Hepatic stellate cell (primary cell): ENCODE data around the gene NOL3.

Experiments used
- DNase-seq: peaks from one replicate; pipeline ENCODE4 v3.0.0; 2011; ENCODE audit warnings: low spot score

NOL3 gene

GRCh38 chr16:67170949-67171649, 761 bp downstream of the NOL3 start:
- no peak for DNase-seq

DNA sequence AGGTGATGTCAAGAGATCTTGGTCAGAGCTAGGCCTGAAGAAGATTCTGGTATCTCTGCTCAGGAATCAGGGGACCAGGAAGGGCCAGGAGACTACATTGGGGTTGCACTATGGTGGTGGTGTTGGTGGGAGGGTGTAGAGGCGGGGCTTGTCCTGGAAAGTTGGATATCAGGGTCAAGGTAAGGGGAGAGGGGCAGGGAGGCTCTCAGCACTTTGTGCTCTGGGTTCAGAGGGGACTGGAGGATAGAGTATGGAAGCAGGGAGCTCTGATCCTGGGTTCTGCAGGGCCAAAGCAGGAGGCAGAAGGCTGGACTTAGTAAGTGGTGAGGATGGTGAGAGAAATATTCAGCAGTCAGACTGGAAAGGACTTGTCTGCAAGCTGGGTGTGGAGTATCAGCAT, 3.0 kb downstream of the NOL3 start:
- DNase-seq, result no peak

DNA sequence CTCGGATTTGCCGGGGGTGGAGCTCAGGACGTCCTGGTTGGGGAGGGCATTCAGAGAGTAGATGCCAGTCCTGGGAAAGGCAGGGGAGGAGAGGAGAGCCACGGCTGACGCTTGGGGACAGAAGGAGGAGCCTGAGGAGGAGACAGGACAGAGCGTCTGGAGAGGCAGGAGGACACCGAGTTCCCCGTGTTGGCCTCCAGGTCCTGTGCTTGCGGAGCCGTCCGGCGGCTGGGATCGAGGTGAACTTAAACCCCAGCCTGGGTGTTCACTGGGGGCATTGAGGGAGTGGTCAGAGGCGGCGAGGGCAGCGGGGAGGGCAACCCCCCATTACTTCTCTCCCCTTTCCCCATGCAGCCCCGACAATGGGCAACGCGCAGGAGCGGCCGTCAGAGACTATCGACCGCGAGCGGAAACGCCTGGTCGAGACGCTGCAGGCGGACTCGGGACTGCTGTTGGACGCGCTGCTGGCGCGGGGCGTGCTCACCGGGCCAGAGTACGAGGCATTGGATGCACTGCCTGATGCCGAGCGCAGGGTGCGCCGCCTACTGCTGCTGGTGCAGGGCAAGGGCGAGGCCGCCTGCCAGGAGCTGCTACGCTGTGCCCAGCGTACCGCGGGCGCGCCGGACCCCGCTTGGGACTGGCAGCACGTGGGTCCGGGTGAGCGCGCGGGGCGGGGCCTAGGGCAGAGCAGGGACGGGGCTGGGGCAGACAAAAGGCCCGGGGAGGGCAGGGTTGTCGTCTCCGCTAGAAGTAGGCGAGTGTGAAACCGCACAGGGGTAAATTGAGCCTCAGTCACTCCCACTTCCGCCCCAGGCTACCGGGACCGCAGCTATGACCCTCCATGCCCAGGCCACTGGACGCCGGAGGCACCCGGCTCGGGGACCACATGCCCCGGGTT, 3.7 kb downstream of the NOL3 start:
- DNase-seq, result peak; percentile 92

DNA sequence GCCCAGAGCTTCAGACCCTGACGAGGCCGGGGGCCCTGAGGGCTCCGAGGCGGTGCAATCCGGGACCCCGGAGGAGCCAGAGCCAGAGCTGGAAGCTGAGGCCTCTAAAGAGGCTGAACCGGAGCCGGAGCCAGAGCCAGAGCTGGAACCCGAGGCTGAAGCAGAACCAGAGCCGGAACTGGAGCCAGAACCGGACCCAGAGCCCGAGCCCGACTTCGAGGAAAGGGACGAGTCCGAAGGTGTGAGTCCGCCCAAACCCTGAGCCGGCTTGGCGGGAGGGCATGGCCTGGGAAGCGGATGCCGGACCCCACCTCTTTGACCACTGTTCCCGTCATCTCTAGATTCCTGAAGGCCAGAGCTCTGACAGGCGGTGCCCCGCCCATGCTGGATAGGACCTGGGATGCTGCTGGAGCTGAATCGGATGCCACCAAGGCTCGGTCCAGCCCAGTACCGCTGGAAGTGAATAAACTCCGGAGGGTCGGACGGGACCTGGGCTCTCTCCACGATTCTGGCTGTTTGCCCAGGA, 4.4 kb downstream of the NOL3 start:
- no peak for DNase-seq

DNA sequence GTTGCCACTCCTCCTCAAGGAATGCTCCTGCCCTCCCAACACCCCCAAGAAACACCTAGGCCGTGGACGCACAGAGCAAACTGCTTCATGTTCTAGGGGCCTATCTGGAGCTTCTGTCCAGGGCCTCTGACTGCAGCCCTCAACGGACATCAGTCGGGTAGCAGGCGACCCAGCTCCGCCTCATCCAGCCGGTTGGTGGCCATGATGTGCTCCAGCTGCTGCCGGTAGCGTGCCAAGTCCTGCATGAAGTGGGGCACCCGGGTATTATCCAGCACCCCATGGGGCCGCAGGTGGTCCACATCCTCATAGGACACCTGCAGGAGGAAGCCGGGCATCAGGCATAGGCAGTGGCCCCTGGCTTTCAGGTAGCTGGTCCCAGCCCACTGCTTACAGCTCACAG, 6.3 kb downstream of the NOL3 start:
- DNase-seq, result no peak

- peak; percentile 82 for DNase-seq
Observed at GRCh38 chr16:67177743-67178699, 7.7 kb downstream of the NOL3 start.

DNA sequence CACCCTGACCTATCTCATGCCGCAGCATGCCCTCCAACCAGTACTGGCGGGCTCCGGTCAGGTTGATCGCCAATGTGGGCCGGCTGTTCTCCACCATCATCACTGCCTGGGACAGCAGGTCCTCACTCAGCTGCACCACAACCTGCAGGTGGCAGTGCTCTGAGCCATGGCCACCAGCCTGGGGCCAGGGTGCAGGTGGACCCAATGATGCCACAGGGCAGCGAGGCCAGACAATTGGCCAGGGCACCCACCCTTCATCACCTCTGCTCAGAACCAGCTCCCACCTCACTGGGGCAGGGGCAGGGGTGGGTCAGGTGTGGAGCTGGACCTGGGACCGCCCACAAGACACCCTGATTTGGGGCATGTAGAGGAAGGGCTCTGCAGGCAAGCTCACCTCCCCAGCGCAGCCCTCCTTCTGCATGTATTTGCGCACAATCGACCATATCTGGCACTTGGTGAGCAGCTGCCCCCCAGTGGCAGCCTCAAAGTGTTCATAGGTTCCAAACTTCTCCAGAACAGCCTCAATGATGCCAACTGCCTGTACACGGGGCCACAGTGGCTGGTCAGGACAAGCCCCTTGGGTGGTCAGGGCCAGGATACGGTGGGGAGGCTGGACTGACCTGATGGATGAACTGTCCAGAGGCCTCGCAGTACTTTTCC, 9.2 kb downstream of the NOL3 start:
- no peak for DNase-seq

DNA sequence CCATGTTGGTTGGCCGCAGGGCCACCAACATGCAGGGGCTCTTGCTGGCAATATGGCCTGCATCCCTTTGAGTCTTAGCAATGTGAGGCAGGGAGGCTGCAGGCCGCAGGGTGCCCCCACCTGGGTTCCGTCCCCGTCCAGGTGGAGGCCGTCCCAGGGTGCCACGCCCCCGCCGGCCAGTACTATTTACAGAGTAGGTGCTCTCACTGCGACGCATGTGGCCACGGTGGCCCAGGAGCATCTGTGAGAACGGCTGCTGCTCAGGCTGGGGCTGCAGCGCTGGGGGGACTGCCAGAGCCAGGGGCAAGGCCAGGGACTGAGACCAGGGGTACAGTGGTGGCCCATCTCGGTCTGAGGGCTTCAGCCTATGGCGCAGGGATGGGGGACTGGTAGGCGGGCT, 9.8 kb downstream of the NOL3 start:
- no peak for DNase-seq

DNA sequence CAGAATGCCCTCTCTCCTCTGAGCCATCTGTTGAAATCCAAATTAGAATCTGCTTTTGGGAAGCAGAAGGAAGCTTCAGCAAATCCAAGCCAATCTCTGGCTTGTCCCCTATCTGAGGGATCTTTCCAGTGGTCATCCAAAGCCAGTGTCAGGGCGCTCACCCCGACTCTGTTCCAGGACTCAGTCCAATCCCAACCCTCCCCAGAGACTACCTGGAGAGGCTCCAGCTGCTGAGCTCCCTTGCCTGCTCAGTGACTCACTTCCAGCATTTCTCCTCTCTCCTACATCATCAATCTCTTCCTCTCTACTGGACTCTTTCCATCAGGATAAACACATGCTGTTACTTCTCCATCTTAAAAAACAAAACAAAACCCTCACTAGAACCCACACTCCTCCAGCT, 11.0 kb downstream of the NOL3 start:
- DNase-seq, result peak; percentile 91

DNA sequence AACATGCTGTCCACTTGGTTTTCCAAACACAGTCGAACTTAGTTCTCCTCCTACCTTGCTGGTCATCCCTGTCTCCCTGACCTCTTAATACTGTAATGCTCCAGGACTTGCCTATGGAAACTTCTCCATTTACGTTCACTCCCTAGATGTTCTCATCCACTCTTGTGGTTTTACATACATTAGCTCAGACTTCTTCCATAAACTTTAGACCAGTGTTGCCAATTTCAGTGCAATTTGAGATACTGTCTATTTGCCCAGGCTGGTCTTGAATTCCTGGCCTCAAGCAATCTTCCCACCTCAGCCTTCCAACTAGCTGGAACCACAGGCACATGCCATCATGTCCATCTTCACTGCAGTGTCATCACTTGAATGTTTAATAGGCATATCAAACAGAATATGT, 11.9 kb downstream of the NOL3 start:
- DNase-seq, result no peak

DNA sequence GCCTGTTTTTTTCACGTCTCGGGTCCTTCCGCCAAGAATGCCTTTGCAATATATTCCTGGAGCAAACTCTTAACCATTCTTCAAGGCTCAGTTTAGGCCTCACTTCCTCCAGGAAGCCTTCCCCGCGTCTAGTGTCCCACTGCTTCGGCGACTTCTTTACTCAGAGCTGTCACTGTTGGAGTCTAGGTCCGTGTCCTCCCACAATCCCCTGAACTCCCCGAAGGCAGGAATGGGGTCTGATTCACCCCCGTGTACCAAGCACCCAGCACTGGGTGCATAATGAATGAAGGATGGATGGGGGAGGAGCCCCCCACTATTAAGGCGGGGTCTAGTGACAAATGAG, 12.9 kb downstream of the NOL3 start:
- DNase-seq, result no peak

GRCh38 chr16:67183627-67184452, 13.5 kb downstream of the NOL3 start, which contains the start of gene MATCAP1:
MATCAP1 (minus strand) TSS chr16:67183963; CDS start chr16:67180610, 3,353 bp downstream.
- DNase-seq, result peak; percentile 100

GRCh38 chr16:67184453-67184994, 14.2 kb downstream of the NOL3 start:
- DNase-seq, result no peak

DNA sequence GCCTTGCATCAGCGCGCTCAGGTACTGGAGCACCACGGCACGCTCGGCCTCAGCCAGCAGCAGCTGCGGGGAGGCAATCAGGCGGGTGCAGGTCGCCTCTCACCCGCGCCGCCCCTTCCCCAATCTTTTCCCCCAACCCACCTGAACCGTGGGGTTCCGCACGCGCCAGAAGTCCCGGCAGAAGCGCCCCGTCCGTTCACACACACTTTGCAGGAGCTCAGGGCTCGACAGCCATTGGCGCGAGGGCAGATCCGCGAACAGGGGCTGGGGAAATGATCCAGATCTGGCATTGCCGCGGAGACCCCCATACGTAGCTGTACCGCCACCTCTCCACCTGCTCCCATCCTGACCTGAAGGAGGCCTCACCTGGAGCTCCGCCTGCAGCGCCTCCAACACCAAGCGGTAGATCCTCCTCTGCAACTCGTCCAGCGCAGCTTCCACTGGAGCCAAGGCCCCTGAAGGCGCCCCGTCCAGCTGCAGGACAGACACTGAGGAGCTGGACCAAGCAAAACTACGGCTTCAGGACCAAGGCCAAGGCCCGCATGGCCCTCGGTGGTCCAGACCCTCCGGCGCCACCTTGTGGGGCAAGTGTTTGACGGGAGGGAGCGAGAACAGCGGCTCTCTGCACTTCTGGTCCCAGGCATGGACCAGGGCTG, 14.8 kb downstream of the NOL3 start:
- DNase-seq, result peak; percentile 87

DNA sequence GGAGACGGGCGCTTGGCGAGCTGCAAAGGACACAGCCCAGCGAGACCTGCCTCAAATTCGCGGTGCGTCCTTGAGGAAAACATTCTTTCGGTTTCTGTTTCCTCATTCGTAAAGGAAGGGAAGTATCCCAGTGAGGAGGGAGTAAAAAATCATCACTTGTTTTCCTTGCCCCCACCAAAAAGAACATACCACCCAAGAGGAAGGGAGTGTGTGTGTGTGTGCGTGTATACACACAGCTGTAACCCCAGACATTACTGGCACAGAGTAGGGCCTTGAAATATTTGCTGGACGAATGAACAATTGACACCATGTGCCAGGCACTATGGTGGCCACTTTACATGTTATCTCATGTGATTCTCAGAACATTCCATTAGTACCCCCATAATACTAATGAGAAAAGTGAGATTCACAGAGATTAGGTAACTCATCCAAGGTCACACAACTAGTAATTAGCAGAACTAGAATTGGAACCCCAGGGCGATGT, 15.4 kb downstream of the NOL3 start:
- DNase-seq, result no peak

DNA sequence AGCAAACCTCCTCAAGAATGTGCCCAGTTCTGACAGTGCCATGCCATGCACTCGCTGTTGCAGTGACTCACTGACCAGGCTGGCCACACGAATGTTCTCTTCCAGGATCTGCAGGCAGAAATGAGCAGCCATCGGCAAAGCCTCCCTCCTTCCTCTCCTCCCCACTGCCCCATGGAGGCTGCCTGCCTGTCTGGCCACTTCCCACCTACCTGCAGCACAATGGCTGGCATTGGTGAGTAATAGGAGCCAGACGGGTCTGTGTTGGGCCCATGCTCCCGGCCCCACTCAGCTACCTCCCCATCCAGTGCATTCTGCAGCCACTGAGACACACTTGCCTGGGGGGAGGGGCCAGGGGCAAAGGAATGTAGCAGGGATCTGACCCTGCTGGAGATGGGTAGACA, 16.2 kb downstream of the NOL3 start:
- peak; percentile 54 for DNase-seq

DNA sequence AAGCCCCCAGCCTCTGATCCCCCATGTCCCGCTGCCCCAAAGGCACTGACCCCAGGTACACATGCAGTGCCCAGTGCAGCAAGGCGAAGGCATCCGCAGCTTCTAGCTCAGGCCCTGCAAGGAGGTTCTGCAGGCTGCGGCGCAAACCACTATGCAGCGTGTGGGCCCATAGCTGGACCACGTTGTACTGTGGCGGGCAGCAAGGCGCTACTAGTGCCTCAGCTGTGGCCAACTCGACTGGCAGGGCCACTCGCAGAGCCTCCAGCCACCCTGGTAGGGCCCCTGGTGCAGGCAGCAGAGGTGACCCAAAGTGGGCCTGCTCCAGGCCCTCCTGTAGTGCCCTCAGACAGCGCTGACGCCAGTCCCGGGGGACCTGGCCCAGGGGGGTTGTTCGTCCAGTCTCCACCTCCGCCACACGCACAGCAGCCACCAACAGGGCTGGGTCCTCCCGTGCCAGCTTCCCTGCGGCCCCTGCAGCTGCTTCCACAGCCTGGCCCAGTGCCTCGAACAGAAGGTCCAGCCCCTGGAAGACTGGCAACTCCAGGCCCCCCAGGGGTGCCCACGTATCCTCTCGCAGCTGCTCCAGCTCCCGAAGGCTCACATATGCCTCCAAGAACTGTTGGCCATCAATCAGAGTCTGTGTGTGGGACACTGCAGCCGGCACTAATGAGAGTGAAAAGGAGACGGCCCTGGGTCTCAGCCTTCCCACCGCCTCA, 17.0 kb downstream of the NOL3 start:
- no peak for DNase-seq

DNA sequence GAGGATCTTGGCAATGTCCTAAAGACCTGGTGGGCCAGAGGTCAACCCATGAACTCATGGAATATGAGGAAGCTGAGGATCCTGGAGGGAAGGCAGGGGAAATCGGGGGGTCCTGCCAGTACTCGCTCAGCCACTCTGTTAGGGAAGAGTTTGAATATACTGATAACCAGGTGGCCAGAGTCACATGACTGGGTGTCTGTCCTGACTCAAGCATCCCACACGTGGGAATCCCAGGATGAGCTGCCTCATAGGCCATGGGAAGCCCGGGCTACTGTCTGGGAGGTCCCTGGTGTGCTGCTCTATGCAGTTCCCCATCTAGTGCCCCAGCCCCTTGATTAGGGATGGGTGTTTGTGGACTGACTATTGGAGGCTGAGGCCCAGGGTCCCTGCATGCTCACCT, 18.0 kb downstream of the NOL3 start:
- DNase-seq, result no peak

GRCh38 chr16:67188798-67189197, 18.5 kb downstream of the NOL3 start:
- no peak for DNase-seq
